ENCODE results near the gene PLPPR3. TPM values are rescaled to one million over a fixed set of nuclear protein-coding genes. Genes with fewer than 3 reads are reported as not detected.

The PLPPR3 gene
- total RNA-seq, 1 experiment from 2014 or later = 3.8 TPM

- DNase-seq (ENCODE audit: low read depth) = peak; percentile 32
These were observed 48.9 kb downstream of the PLPPR3 start for GRCh38 chr19:772730-773436.

DNA sequence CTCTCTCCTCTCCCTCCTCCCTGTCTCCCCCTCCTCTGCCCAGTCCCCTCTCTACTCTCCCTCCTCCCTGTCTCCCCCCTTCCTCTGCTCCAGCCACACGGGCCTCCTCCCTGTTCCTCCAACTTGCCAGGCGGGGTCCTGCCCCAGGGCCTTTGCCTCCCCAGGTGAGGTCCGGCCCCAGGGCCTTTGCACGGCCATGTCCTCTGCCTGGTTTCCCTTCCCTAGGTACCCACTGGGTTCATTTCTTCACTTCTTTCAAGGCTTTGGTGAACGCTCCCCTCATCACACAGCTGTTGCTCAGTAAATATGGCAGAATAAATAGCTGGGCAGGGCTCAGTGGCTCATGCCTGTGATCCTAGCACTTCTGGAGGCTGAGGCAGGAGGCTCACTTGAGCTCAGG is 49.7 kb downstream of the PLPPR3 start:
- DNase-seq (ENCODE audit: low read depth) = no peak

DNA sequence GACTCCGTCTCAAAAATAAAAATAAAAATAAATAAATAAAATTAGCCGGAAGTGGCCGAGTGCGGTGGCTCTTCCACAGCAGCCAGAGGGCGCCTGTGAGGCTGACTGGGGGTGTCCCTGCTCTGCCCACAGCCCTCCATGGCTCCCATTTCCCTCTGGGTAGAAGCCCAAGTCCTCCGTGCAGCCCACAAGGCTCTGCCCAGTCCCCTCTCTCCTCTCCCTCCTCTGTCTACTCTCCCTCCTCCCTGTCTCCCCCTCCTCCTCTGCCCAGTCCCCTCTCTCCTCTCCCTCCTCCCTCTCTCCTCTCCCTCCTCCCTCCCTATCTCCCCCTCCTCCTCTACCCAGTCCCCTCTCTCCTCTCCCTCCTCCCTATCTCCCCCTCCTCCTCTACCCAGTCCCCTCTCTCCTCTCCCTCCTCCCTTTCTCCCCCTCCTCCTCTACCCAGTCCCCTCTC is 50.4 kb downstream of the PLPPR3 start:
- DNase-seq (ENCODE audit: low read depth) = peak; percentile 58

DNA sequence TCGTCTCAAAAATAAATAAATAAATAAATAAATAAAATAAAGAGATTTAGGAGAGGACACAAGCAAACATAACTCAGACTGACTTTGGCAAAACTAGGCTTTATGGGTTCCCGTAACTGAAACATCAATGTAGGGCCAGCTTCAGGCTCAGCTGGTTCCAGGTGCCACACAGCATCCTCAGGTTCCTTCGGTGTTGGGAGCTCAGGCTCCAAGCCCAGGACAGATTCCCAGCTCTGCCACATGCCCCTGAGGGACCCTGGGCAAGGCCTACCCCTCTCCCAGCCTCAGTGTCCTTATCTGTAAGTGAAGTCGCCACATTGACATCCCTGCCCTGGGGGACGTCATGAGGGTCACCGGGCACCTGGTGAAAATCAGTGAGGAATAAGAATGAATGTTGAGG is 52.1 kb downstream of the PLPPR3 start:
- no peak for DNase-seq (ENCODE audit: low read depth)

DNA sequence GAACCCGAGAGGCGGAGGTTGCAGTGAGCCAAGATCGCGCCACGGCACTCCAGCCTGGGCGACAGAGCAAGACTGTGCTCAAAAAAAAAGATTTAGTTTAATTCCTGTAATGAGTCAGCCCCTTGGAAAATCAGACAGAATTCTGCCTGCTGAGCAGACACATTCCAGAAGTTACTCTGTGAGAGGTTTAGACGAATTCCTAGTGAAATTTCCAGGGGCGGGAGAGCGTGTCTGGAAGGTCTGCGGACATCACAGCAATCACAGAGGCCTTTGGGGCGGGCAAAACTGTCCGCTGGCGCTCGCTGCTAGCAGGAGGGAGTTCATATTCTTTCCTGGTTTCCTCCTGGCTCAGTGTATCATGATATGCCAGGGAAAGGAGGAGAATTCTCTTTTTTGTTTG is 53.3 kb downstream of the PLPPR3 start:
- DNase-seq (ENCODE audit: low read depth) = peak; percentile 78

DNA sequence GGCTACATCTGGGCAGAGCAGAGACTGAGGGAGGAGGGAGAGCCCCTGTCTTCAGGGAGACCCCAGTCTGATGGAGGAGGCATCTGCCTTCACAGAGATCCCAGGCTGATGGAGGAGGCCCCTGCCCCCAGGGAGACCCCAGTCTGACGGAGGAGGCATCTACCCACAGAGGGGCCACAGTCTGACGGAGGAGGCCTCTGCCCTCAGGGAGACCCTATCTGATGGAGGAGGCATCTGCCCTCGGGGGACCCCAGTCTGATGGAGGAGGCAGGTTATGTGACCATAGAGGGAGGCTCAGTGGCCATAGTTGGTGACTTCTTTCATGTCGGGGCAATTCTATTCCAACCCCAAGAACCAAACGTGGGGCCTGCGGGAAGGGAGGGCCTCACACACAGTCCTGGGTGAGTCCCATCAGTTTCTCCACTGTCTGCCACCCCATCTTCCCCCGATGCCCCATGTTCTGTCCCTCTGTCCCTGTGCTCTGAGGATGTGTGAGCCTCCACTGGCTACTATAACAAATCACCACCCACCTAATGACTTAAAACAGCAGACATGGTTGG is 56.5 kb downstream of the PLPPR3 start:
- DNase-seq (ENCODE audit: low read depth) = no peak

- no peak for DNase-seq (ENCODE audit: low read depth)
These were observed 57.5 kb downstream of the PLPPR3 start for GRCh38 chr19:764301-764700.

GRCh38 chr19:763869-764268 is 57.9 kb downstream of the PLPPR3 start:
- DNase-seq (ENCODE audit: low read depth) = no peak

DNA sequence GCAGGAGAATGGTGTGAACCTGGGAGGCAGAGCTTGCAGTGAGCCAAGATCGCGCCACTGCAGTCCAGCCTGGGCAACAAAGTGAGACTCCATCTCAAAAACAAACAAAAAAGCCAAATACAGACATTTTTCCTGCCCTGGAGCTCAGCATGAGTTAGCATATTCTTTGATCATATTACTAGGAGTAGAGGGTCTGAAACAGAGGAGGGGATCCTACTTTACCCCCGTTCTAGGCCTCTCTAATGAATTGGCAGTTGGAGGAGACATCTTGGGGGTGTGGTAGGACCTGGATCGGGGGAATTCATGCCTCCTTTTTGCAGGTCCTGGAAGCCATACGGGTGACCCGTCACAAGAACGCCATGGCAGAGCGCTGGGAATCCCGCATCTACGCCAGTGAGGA is 58.6 kb downstream of the PLPPR3 start:
- no peak for DNase-seq (ENCODE audit: low read depth)

Other genes with a start within 250 kb of the PLPPR3 start
- 961 and 1,106 TPM in 2 replicates for gene BSG, start 249.4 kb downstream of the PLPPR3 start, total RNA-seq (2014; rRNA removed; shearing (Covaris generic))
- gene HCN2, start 232.1 kb downstream of the PLPPR3 start, total RNA-seq (2014; rRNA removed; shearing (Covaris generic)) = 0.42 and 1.4 TPM in 2 replicates
- gene POLRMT, start 188.4 kb downstream of the PLPPR3 start, total RNA-seq (2014; rRNA removed; shearing (Covaris generic)) = 16.4 and 25.5 TPM in 2 replicates
- gene FGF22, start 182.1 kb downstream of the PLPPR3 start, total RNA-seq (2014; rRNA removed; shearing (Covaris generic)) = not detected in 2 replicates
- gene RNF126, start 158.7 kb downstream of the PLPPR3 start, total RNA-seq (2014; rRNA removed; shearing (Covaris generic)) = 33.6 and 53.8 TPM in 2 replicates
- gene FSTL3, start 145.6 kb downstream of the PLPPR3 start, total RNA-seq (2014; rRNA removed; shearing (Covaris generic)) = 29.7 and 59.0 TPM in 2 replicates
- gene PRSS57, start 126.5 kb downstream of the PLPPR3 start, total RNA-seq (2014; rRNA removed; shearing (Covaris generic)) = not detected in 2 replicates
- gene PALM, start 113.0 kb downstream of the PLPPR3 start, total RNA-seq (2014; rRNA removed; shearing (Covaris generic)) = 0.07 and 1.4 TPM in 2 replicates
- gene MISP, start 70.8 kb downstream of the PLPPR3 start, total RNA-seq (2014; rRNA removed; shearing (Covaris generic)) = 0.37 and 0.79 TPM in 2 replicates
- gene PTBP1, start 24.5 kb downstream of the PLPPR3 start, total RNA-seq (2014; rRNA removed; shearing (Covaris generic)) = 184 and 196 TPM in 2 replicates
- gene AZU1, start 5.9 kb upstream of the PLPPR3 start, total RNA-seq (2014; rRNA removed; shearing (Covaris generic)) = not detected in 2 replicates
- gene PRTN3, start 19.0 kb upstream of the PLPPR3 start, total RNA-seq (2014; rRNA removed; shearing (Covaris generic)) = not detected in 2 replicates
- gene ELANE, start 30.3 kb upstream of the PLPPR3 start, total RNA-seq (2014; rRNA removed; shearing (Covaris generic)) = not detected in 2 replicates
- 0.52 and 0.89 TPM in 2 replicates for gene CFD, start 37.7 kb upstream of the PLPPR3 start, total RNA-seq (2014; rRNA removed; shearing (Covaris generic))
- gene MED16, start 71.2 kb upstream of the PLPPR3 start, total RNA-seq (2014; rRNA removed; shearing (Covaris generic)) = 22.7 and 32.8 TPM in 2 replicates
- gene RNU6-9, start 71.5 kb upstream of the PLPPR3 start, total RNA-seq (2014; rRNA removed; shearing (Covaris generic)) = not detected in 2 replicates
- 30.4 and 37.0 TPM in 2 replicates for gene R3HDM4, start 91.3 kb upstream of the PLPPR3 start, total RNA-seq (2014; rRNA removed; shearing (Covaris generic))
- gene KISS1R, start 95.4 kb upstream of the PLPPR3 start, total RNA-seq (2014; rRNA removed; shearing (Covaris generic)) = not detected in 2 replicates
- gene ARID3A, start 104.1 kb upstream of the PLPPR3 start, total RNA-seq (2014; rRNA removed; shearing (Covaris generic)) = 0.71 and 3.7 TPM in 2 replicates
- gene WDR18, start 162.4 kb upstream of the PLPPR3 start, total RNA-seq (2014; rRNA removed; shearing (Covaris generic)) = 48.9 and 70.4 TPM in 2 replicates
- gene GRIN3B, start 178.5 kb upstream of the PLPPR3 start, total RNA-seq (2014; rRNA removed; shearing (Covaris generic)) = not detected in 2 replicates
- 99.9 and 126 TPM in 2 replicates for gene TMEM259, start 199.2 kb upstream of the PLPPR3 start, total RNA-seq (2014; rRNA removed; shearing (Covaris generic))
- not detected in 2 replicates for gene RNU6-2, start 199.6 kb upstream of the PLPPR3 start, total RNA-seq (2014; rRNA removed; shearing (Covaris generic))
- gene CNN2, start 204.7 kb upstream of the PLPPR3 start, total RNA-seq (2014; rRNA removed; shearing (Covaris generic)) = 259 and 333 TPM in 2 replicates
- gene ABCA7, start 218.2 kb upstream of the PLPPR3 start, total RNA-seq (2014; rRNA removed; shearing (Covaris generic)) = 9.3 and 13.5 TPM in 2 replicates
- gene ARHGAP45, start 245.2 kb upstream of the PLPPR3 start, total RNA-seq (2014; rRNA removed; shearing (Covaris generic)) = 12.7 and 40.8 TPM in 2 replicates

Measured in M059J (cell line).